Trophoblast cell (in vitro differentiated cells and primary cell): ENCODE measurements around the gene NDC1.

Source experiments
- DNase-seq, 2 donors: peaks; one replicate each; pipeline ENCODE4 v3.0.0-alpha.2; 2016
- H2AFZ ChIP-seq: 2 replicates; pipeline ENCODE4 v1.6.1; 2013; ENCODE audit warnings: low read length, moderate library complexity, mild to moderate bottlenecking; ENCODE audit not compliant: insufficient read depth, poor library complexity
- H2AK5ac ChIP-seq: 2 replicates; pipeline ENCODE4 v1.6.1; 2013; ENCODE audit warnings: mild to moderate bottlenecking, low read length
- H2BK120ac ChIP-seq: 2 replicates; pipeline ENCODE4 v1.6.1; 2013; ENCODE audit warnings: low read length, mild to moderate bottlenecking, moderate library complexity; ENCODE audit not compliant: insufficient read depth, poor library complexity
- H2BK12ac ChIP-seq: 2 replicates; pipeline ENCODE4 v1.6.1; 2013; ENCODE audit warnings: mild to moderate bottlenecking, low read length, moderate library complexity
- H2BK5ac ChIP-seq: 2 replicates; pipeline ENCODE4 v1.6.1; 2013; ENCODE audit warnings: low read length, low read depth, moderate library complexity, mild to moderate bottlenecking; ENCODE audit not compliant: poor library complexity
- H3K14ac ChIP-seq: 2 replicates; pipeline ENCODE4 v1.6.1; 2013; ENCODE audit warnings: mild to moderate bottlenecking, low read length
- H3K18ac ChIP-seq: 2 replicates; pipeline ENCODE4 v1.6.1; 2013; ENCODE audit warnings: mild to moderate bottlenecking, low read length
- H3K23ac ChIP-seq: 2 replicates; pipeline ENCODE4 v1.6.1; 2013; ENCODE audit warnings: low read length
- H3K27ac ChIP-seq: 2 replicates; pipeline ENCODE4 v1.5.1; 2013; ENCODE audit warnings: low read depth, mild to moderate bottlenecking, inconsistent platforms, low read length, moderate library complexity
- H3K27me3 ChIP-seq: 2 replicates; pipeline ENCODE4 v1.6.1; 2013; ENCODE audit warnings: inconsistent platforms, mild to moderate bottlenecking, low read length, moderate library complexity; ENCODE audit not compliant: insufficient read depth
- H3K36me3 ChIP-seq, 2 experiments: 1 replicate in 1 of 2; 2 replicates in 1 of 2; pipeline ENCODE4 v1.6.1; 2013; ENCODE audit warnings: low read length in 2 of 2, mild to moderate bottlenecking in 2 of 2, moderate library complexity in 1 of 2; ENCODE audit not compliant: insufficient read depth in 2 of 2, control insufficient read depth in 1 of 2
- H3K4ac ChIP-seq: 2 replicates; pipeline ENCODE4 v1.6.1; 2013; ENCODE audit warnings: low read depth, mild to moderate bottlenecking, low read length, moderate library complexity
- H3K4me1 ChIP-seq, 2 experiments: 1 replicate in 1 of 2; 2 replicates in 1 of 2; pipeline ENCODE4 v1.6.1; 2013; ENCODE audit warnings: low read length in 2 of 2, mild to moderate bottlenecking in 2 of 2, moderate library complexity in 1 of 2; ENCODE audit not compliant: insufficient read depth in 2 of 2, control insufficient read depth in 1 of 2
- H3K4me2 ChIP-seq: 2 replicates; pipeline ENCODE4 v1.6.1; 2013; ENCODE audit warnings: inconsistent platforms, mild to moderate bottlenecking, low read length, moderate library complexity
- H3K4me3 ChIP-seq: 2 replicates; pipeline ENCODE4 v1.5.1; 2013; ENCODE audit warnings: mild to moderate bottlenecking, low read depth, low read length, inconsistent platforms
- H3K79me1 ChIP-seq: one replicate; pipeline ENCODE4 v1.6.1; 2013; ENCODE audit warnings: low read length
- H3K79me2 ChIP-seq: 2 replicates; pipeline ENCODE4 v1.6.1; 2013; ENCODE audit warnings: low read length, mild to moderate bottlenecking; ENCODE audit not compliant: control insufficient read depth, insufficient read depth, poor library complexity
- H3K9ac ChIP-seq: 2 replicates; pipeline ENCODE4 v1.6.1; 2013; ENCODE audit warnings: mild to moderate bottlenecking, low read length
- H3K9me3 ChIP-seq: 2 replicates; pipeline ENCODE4 v1.6.1; 2013; ENCODE audit warnings: low read depth, mild to moderate bottlenecking, control low read depth, inconsistent platforms, low read length; ENCODE audit not compliant: insufficient read depth
- H4K12ac ChIP-seq: 2 replicates; pipeline ENCODE4 v1.6.1; 2013; ENCODE audit warnings: low read depth, mild to moderate bottlenecking, low read length, moderate library complexity
- H4K8ac ChIP-seq: 2 replicates; pipeline ENCODE4 v1.6.1; 2013; ENCODE audit warnings: low read depth, mild to moderate bottlenecking, low read length, moderate library complexity
- H4K91ac ChIP-seq: one replicate; pipeline ENCODE4 v1.6.1; 2013; ENCODE audit warnings: low read depth, mild to moderate bottlenecking, low read length, moderate library complexity
- WGBS: extraction: QIAGEN DNeasy Blood & Tissue Kit; methylation state at CpG from one replicate; pipeline ENCODE4 v1.1.7; 2013; ENCODE audit warnings: missing lambda C conversion rate; ENCODE audit not compliant: insufficient read length, insufficient coverage; ENCODE audit errors: extremely low coverage; 5-methylcytosine and 5-hydroxymethylcytosine counted together

Gene NDC1

GRCh38 chr1:53837646-53837923 is 511 bp downstream of the NDC1 start:
- H4K12ac ChIP-seq, result no peak overlapping the region
- no peak overlapping the region for H3K27ac ChIP-seq
- H3K14ac ChIP-seq, result no peak overlapping the region
- H2AK5ac ChIP-seq, result no peak overlapping the region
- H3K9ac ChIP-seq, result peak overlapping the region; percentile 71
- peak overlapping the region; percentile 98 for H3K4me3 ChIP-seq
- H3K27me3 ChIP-seq, result no peaks in the 10 kb centered on the region
- peak overlapping the region; percentile 24 for H2AFZ ChIP-seq
- no peak overlapping the region for H2BK12ac ChIP-seq
- H3K4me1 ChIP-seq, result peaks cover 0 to 3% of the 10 kb centered on the region in 2 experiments
- peak in 1 of 2 donors; percentile 29 for DNase-seq
- no peak overlapping the region for H3K23ac ChIP-seq
- no peaks in the 10 kb centered on the region for H3K36me3 ChIP-seq
- no peak overlapping the region for H4K91ac ChIP-seq
- peaks cover 6% of the 10 kb centered on the region for H3K79me1 ChIP-seq
- no CpG with 5 or more reads among the region's 5 CpGs for WGBS
- H3K18ac ChIP-seq, result no peak overlapping the region
- H2BK120ac ChIP-seq, result no peak overlapping the region
- peaks cover 4% of the 10 kb centered on the region for H3K79me2 ChIP-seq
- no peak overlapping the region for H2BK5ac ChIP-seq
- peaks cover 1% of the 10 kb centered on the region for H3K9me3 ChIP-seq
- H4K8ac ChIP-seq, result no peak overlapping the region
- H3K4ac ChIP-seq, result peak overlapping the region; percentile 60
- H3K4me2 ChIP-seq, result peak overlapping the region; percentile 92

- Histone ChIP-seq H3K9ac (no peak overlapping the region), H4K8ac (no peak overlapping the region), H3K79me2 (peaks cover 4% of the 10 kb centered on the region), H3K14ac (no peak overlapping the region), H4K91ac (no peak overlapping the region), H2AK5ac (no peak overlapping the region), H3K4ac (no peak overlapping the region), H3K4me3 (no peak overlapping the region), H3K4me1 (peaks cover 0 to 3% of the 10 kb centered on the region in 2 experiments), H3K79me1 (peaks cover 6% of the 10 kb centered on the region), H2BK5ac (no peak overlapping the region), H3K18ac (no peak overlapping the region), H3K27me3 (no peaks in the 10 kb centered on the region), H2BK12ac (no peak overlapping the region), H3K4me2 (no peak overlapping the region), H3K23ac (no peak overlapping the region), H4K12ac (no peak overlapping the region), H3K27ac (no peak overlapping the region), H2AFZ (no peak overlapping the region), H3K9me3 (no peaks in the 10 kb centered on the region), H2BK120ac (no peak overlapping the region), H3K36me3 (peaks cover 0 to 2% of the 10 kb centered on the region in 2 experiments)
- peak in 1 of 2 donors; percentile 40 for DNase-seq
- WGBS, result no CpG with 5 or more reads among the region's 2 CpGs
Observed at GRCh38 chr1:53835491-53835890, 2.6 kb downstream of the NDC1 start.

- H3K18ac ChIP-seq, result no peak overlapping the region
- H3K4ac ChIP-seq, result no peak overlapping the region
- no peak for DNase-seq
- H2BK12ac ChIP-seq, result no peak overlapping the region
- no peak overlapping the region for H2BK5ac ChIP-seq
- H2AFZ ChIP-seq, result no peak overlapping the region
- H4K12ac ChIP-seq, result no peak overlapping the region
- H2AK5ac ChIP-seq, result no peak overlapping the region
- H3K79me1 ChIP-seq, result peaks cover 6% of the 10 kb centered on the region
- no peaks in the 10 kb centered on the region for H3K27me3 ChIP-seq
- peaks cover 0 to 3% of the 10 kb centered on the region in 2 experiments for H3K4me1 ChIP-seq
- no peak overlapping the region for H3K4me2 ChIP-seq
- H3K9me3 ChIP-seq, result no peaks in the 10 kb centered on the region
- no peak overlapping the region for H3K14ac ChIP-seq
- H3K79me2 ChIP-seq, result peaks cover 4% of the 10 kb centered on the region
- H3K36me3 ChIP-seq, result peaks cover 0 to 2% of the 10 kb centered on the region in 2 experiments
- no peak overlapping the region for H4K91ac ChIP-seq
- no peak overlapping the region for H2BK120ac ChIP-seq
- H3K23ac ChIP-seq, result no peak overlapping the region
- no peak overlapping the region for H3K4me3 ChIP-seq
- H3K27ac ChIP-seq, result no peak overlapping the region
- no CpG with 5 or more reads among the region's 11 CpGs for WGBS
- no peak overlapping the region for H4K8ac ChIP-seq
- H3K9ac ChIP-seq, result no peak overlapping the region
Observed at GRCh38 chr1:53834776-53835175, 3.3 kb downstream of the NDC1 start.

GRCh38 chr1:53833393-53833792 is 4.7 kb downstream of the NDC1 start:
- no peak overlapping the region for H2BK120ac ChIP-seq
- no peak overlapping the region for H2AK5ac ChIP-seq
- H4K8ac ChIP-seq, result no peak overlapping the region
- no peak overlapping the region for H3K4ac ChIP-seq
- no peak overlapping the region for H3K23ac ChIP-seq
- no peak overlapping the region for H3K9ac ChIP-seq
- no peak overlapping the region for H4K12ac ChIP-seq
- peaks cover 4% of the 10 kb centered on the region for H3K79me2 ChIP-seq
- peaks cover 6% of the 10 kb centered on the region for H3K79me1 ChIP-seq
- no peak overlapping the region for H4K91ac ChIP-seq
- H2BK5ac ChIP-seq, result no peak overlapping the region
- WGBS, result no CpG with 5 or more reads among the region's 4 CpGs
- H3K9me3 ChIP-seq, result no peaks in the 10 kb centered on the region
- H3K4me2 ChIP-seq, result no peak overlapping the region
- peaks cover 0 to 2% of the 10 kb centered on the region in 2 experiments for H3K36me3 ChIP-seq
- H3K27ac ChIP-seq, result no peak overlapping the region
- H2BK12ac ChIP-seq, result no peak overlapping the region
- peaks cover 0 to 3% of the 10 kb centered on the region in 2 experiments for H3K4me1 ChIP-seq
- no peak overlapping the region for H2AFZ ChIP-seq
- no peak overlapping the region for H3K4me3 ChIP-seq
- DNase-seq, result no peak
- H3K14ac ChIP-seq, result no peak overlapping the region
- H3K27me3 ChIP-seq, result no peaks in the 10 kb centered on the region
- no peak overlapping the region for H3K18ac ChIP-seq
